HEK293 (cell line): ENCODE data around the gene ZNF561.

ENCODE experiments used
- ATF2 ChIP-seq: fragments of 450-650 bp; formaldehyde crosslinking; IDR thresholded peaks from 2 replicates; pipeline ENCODE4 v1.5.1; 2016; ENCODE audit warnings: missing biosample characterization, missing genetic modification characterization, low read depth
- GLI4 ChIP-seq: fragments of 450-650 bp; formaldehyde crosslinking; IDR thresholded peaks from 2 replicates; pipeline ENCODE4 v1.5.1; 2016; ENCODE audit warnings: missing biosample characterization, missing genetic modification characterization
- GLIS1 ChIP-seq: fragments of 450-650 bp; formaldehyde crosslinking; IDR thresholded peaks from 2 replicates; pipeline ENCODE4 v1.5.1; 2016; ENCODE audit warnings: missing biosample characterization, missing genetic modification characterization
- HOXA7 ChIP-seq: sonication (generic); formaldehyde crosslinking; IDR thresholded peaks from 2 replicates; pipeline ENCODE4 v1.8.1; 2022; ENCODE audit warnings: missing genetic modification reagents, borderline replicate concordance
- PATZ1 ChIP-seq: fragments of 450-650 bp; formaldehyde crosslinking; IDR thresholded peaks from 2 replicates; pipeline ENCODE4 v1.5.1; 2016; ENCODE audit warnings: missing biosample characterization, missing genetic modification characterization
- PRDM1 ChIP-seq: fragments of 450-650 bp; formaldehyde crosslinking; IDR thresholded peaks from 2 replicates; pipeline ENCODE4; 2016; ENCODE audit warnings: missing biosample characterization, missing genetic modification characterization
- PRDM10 ChIP-seq: fragments of 450-650 bp; formaldehyde crosslinking; IDR thresholded peaks from 2 replicates; pipeline ENCODE4 v1.5.1; 2016; ENCODE audit warnings: missing biosample characterization, missing genetic modification characterization
- ZBTB20 ChIP-seq: fragments of 450-650 bp; formaldehyde crosslinking; IDR thresholded peaks from 2 replicates; pipeline ENCODE4 v1.5.1; 2016; ENCODE audit warnings: missing biosample characterization, missing genetic modification characterization
- ZBTB26 ChIP-seq: fragments of 450-650 bp; formaldehyde crosslinking; optimal IDR thresholded peaks from 2 replicates; pipeline ENCODE3; 2016; ENCODE audit warnings: missing biosample characterization, mild to moderate bottlenecking, missing genetic modification characterization
- ZEB2 ChIP-seq: fragments of 450-650 bp; formaldehyde crosslinking; IDR thresholded peaks from 2 replicates; pipeline ENCODE4 v1.5.1; 2016; ENCODE audit warnings: missing biosample characterization, missing genetic modification characterization
- ZFP37 ChIP-seq: fragments of 450-650 bp; formaldehyde crosslinking; IDR thresholded peaks from 2 replicates; pipeline ENCODE4 v1.5.1; 2016; ENCODE audit warnings: missing biosample characterization, missing genetic modification characterization
- ZFP41 ChIP-seq: fragments of 450-650 bp; formaldehyde crosslinking; IDR thresholded peaks from 2 replicates; pipeline ENCODE4 v1.5.1; 2016; ENCODE audit warnings: missing biosample characterization, missing genetic modification characterization, borderline replicate concordance
- ZFP69B ChIP-seq: fragments of 450-650 bp; formaldehyde crosslinking; IDR thresholded peaks from 2 replicates; pipeline ENCODE4 v1.5.1; 2016; ENCODE audit warnings: missing biosample characterization, missing genetic modification characterization
- ZNF138 ChIP-seq: fragments of 450-650 bp; formaldehyde crosslinking; IDR thresholded peaks from 2 replicates; pipeline ENCODE4 v1.5.1; 2016; ENCODE audit warnings: missing biosample characterization, missing genetic modification characterization, borderline replicate concordance
- ZNF175 ChIP-seq: fragments of 450-650 bp; formaldehyde crosslinking; IDR thresholded peaks from 2 replicates; pipeline ENCODE4 v1.5.1; 2016; ENCODE audit warnings: missing biosample characterization, missing genetic modification characterization
- ZNF202 ChIP-seq: fragments of 450-650 bp; formaldehyde crosslinking; IDR thresholded peaks from 2 replicates; pipeline ENCODE4 v1.5.1; 2016; ENCODE audit warnings: missing biosample characterization, missing genetic modification characterization, borderline replicate concordance
- ZNF426 ChIP-seq: fragments of 450-650 bp; formaldehyde crosslinking; IDR thresholded peaks from 2 replicates; pipeline ENCODE4 v1.5.1; 2017; ENCODE audit warnings: missing biosample characterization, missing genetic modification characterization, mild to moderate bottlenecking, inconsistent platforms, moderate library complexity
- ZNF510 ChIP-seq: fragments of 450-650 bp; formaldehyde crosslinking; IDR thresholded peaks from 2 replicates; pipeline ENCODE4 v1.5.1; 2018; ENCODE audit warnings: mild to moderate bottlenecking, missing genetic modification characterization, missing biosample characterization; ENCODE audit not compliant: insufficient replicate concordance
- ZNF518A ChIP-seq: fragments of 450-650 bp; formaldehyde crosslinking; conservative IDR thresholded peaks from 2 replicates; pipeline ENCODE4 v1.5.1; 2016; ENCODE audit warnings: low read depth, missing biosample characterization, missing genetic modification characterization
- ZNF610 ChIP-seq: fragments of 450-650 bp; formaldehyde crosslinking; IDR thresholded peaks from 2 replicates; pipeline ENCODE4 v1.5.1; 2016; ENCODE audit warnings: missing biosample characterization, missing genetic modification characterization, borderline replicate concordance
- ZNF624 ChIP-seq: fragments of 450-650 bp; formaldehyde crosslinking; IDR thresholded peaks from 2 replicates; pipeline ENCODE4 v1.5.1; 2017; ENCODE audit warnings: missing biosample characterization, missing genetic modification characterization
- ZNF629 ChIP-seq: fragments of 450-650 bp; formaldehyde crosslinking; IDR thresholded peaks from 2 replicates; pipeline ENCODE4 v1.5.1; 2017; ENCODE audit warnings: missing biosample characterization, missing genetic modification characterization
- ZNF76 ChIP-seq: fragments of 450-650 bp; formaldehyde crosslinking; IDR thresholded peaks from 2 replicates; pipeline ENCODE4; 2016; ENCODE audit warnings: low read depth, missing biosample characterization, missing genetic modification characterization, borderline replicate concordance
- TF ChIP-seq, protein P1 (sequence below): fragments of 450-650 bp; formaldehyde crosslinking; IDR thresholded peaks from 2 replicates; pipeline ENCODE4 v1.5.1; 2016; ENCODE audit warnings: missing biosample characterization, missing genetic modification characterization

Gene ZNF561

GRCh38 chr19:9584073-9584833 lies 36.8 kb downstream of the ZNF561 start, which contains the start of gene ZNF121 (continued):
- no peak for TF ChIP-seq ZNF202 (tag by site-specific recombination)
- no peak for TF ChIP-seq ZNF138 (tag by site-specific recombination)
- TF ChIP-seq ATF2 (tag by site-specific recombination) = peak; percentile 97
- TF ChIP-seq ZNF510 (tag by site-specific recombination) = no peak
- TF ChIP-seq ZNF175 (tag by site-specific recombination) = no peak
- no peak for TF ChIP-seq ZEB2 (tag by site-specific recombination)
- peak; percentile 76 for TF ChIP-seq ZNF518A
- TF ChIP-seq PATZ1 = peak; percentile 70
- peak; percentile 39; the same call in 1 of the 2 replicates for TF ChIP-seq ZBTB20 (tag by site-specific recombination)
- TF ChIP-seq PRDM1 (tag by site-specific recombination) = no peak
- TF ChIP-seq, protein P1, sequence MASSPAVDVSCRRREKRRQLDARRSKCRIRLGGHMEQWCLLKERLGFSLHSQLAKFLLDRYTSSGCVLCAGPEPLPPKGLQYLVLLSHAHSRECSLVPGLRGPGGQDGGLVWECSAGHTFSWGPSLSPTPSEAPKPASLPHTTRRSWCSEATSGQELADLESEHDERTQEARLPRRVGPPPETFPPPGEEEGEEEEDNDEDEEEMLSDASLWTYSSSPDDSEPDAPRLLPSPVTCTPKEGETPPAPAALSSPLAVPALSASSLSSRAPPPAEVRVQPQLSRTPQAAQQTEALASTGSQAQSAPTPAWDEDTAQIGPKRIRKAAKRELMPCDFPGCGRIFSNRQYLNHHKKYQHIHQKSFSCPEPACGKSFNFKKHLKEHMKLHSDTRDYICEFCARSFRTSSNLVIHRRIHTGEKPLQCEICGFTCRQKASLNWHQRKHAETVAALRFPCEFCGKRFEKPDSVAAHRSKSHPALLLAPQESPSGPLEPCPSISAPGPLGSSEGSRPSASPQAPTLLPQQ (tag by site-specific recombination) = peak; percentile 95
- TF ChIP-seq PRDM10 (tag by site-specific recombination) = peak; percentile 92
- peak; percentile 52; the same call in 1 of the 2 replicates for TF ChIP-seq ZFP37 (tag by site-specific recombination)
- peak; percentile 71 for TF ChIP-seq GLIS1 (tag by site-specific recombination)
- TF ChIP-seq ZFP69B (tag by site-specific recombination) = peak; percentile 89; the same call in 1 of the 2 replicates
- peak; percentile 82 for TF ChIP-seq ZNF629 (tag by site-specific recombination)
- TF ChIP-seq ZFP41 (tag by site-specific recombination) = no peak
- 0 out of 2 replicates have a peak, but pooled peaks have one; percentile 33 for TF ChIP-seq ZNF610
- no peak for TF ChIP-seq ZNF624 (tag by site-specific recombination)
- no peak for TF ChIP-seq GLI4 (tag by site-specific recombination)
- no peak for TF ChIP-seq HOXA7 (CRISPR knock-in tag)
- TF ChIP-seq ZNF76 (tag by site-specific recombination) = peak; percentile 54; the same call in 1 of the 2 replicates
- no peak for TF ChIP-seq ZNF426 (tag by site-specific recombination)
- TF ChIP-seq ZBTB26 (tag by site-specific recombination) = no peak
